Astrocyte of the spinal cord (primary cell): Measurements from ENCODE around the gene C19orf85.

ENCODE experiments used
- DNase-seq: peaks from one replicate; pipeline ENCODE4 v3.0.0; 2011; ENCODE audit warnings: low read depth, low spot score
- H3K4me3 ChIP-seq: 2 replicates; pipeline ENCODE4 v1.5.1; 2011; ENCODE audit warnings: low read depth, mild to moderate bottlenecking, low read length, moderate library complexity
- in situ Hi-C: cut with HindIII; loops from 2 replicates; pipeline ENCODE4 v1.10.0; 2017; ENCODE audit warnings: low sequenced_read_pairs
- TF ChIP-seq, protein P1 (sequence below): IDR thresholded peaks from 2 replicates; pipeline ENCODE4 v1.5.1; 2012; ENCODE audit warnings: low read depth, mild to moderate bottlenecking, low read length, inconsistent platforms

C19orf85 gene

DNA sequence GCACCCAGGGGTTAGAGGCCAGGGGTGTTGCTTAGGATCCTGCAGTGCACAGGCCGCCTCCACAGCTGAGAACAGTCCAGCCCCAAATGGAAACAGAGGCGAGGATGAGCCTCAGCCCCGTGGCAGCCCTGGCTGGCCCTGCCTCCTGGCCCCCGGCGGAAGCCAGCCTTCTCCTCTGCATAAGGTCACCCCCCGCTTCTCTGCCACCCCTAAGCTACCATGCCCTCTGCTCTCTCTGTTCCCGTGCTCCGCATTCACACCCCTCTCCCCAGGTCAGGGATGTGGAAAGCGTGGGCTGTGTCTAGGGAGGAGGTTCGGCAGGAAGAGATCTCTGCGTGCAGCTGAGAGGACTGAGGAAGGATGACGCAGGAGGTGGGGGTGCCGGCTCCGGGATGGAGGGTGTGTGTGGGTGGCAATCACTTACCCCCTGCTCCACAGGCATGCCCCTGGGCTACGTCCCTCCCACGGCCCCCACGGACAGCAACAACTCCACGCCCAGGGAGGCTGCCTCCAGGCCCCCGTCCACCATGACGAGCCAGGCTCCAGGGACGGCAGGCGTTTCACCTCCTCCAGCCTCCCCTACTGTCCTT is 29.7 kb upstream of the C19orf85 start:
- in situ Hi-C loops = no loop called here
- peak overlapping the region; percentile 12 for H3K4me3 ChIP-seq

DNA sequence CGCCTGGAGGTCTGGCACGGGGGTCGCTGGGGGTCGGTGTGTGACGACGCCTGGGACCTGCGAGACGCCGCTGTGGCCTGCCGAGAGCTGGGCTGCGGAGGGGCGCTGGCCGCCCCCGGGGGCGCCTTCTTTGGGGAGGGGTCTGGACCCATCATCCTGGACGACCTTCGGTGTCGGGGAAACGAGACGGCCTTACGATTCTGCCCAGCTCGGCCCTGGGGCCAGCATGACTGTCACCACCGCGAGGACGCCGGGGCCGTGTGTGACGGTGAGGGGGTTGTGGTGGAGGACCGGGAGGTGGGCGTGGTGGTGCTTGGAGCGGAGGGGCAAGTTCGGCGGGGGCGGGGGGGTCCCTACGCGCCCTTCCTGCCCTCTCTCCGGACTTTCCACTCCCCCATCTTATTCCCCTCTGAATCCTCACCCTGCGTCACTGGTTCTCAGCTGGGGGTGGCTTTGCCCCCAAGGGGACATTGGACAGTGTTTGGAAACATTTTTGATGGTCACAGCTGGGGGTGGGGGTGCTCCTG is 29.2 kb upstream of the C19orf85 start:
- H3K4me3 ChIP-seq = no peak overlapping the region
- no peak for DNase-seq
- in situ Hi-C loops = no loop called here
- TF ChIP-seq, protein P1, sequence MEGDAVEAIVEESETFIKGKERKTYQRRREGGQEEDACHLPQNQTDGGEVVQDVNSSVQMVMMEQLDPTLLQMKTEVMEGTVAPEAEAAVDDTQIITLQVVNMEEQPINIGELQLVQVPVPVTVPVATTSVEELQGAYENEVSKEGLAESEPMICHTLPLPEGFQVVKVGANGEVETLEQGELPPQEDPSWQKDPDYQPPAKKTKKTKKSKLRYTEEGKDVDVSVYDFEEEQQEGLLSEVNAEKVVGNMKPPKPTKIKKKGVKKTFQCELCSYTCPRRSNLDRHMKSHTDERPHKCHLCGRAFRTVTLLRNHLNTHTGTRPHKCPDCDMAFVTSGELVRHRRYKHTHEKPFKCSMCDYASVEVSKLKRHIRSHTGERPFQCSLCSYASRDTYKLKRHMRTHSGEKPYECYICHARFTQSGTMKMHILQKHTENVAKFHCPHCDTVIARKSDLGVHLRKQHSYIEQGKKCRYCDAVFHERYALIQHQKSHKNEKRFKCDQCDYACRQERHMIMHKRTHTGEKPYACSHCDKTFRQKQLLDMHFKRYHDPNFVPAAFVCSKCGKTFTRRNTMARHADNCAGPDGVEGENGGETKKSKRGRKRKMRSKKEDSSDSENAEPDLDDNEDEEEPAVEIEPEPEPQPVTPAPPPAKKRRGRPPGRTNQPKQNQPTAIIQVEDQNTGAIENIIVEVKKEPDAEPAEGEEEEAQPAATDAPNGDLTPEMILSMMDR = no peak

More for the DNA sequence above, 29.7 kb upstream of the C19orf85 start:
- peak; percentile 41 for DNase-seq
- TF ChIP-seq, protein P1 = no peak

DNA sequence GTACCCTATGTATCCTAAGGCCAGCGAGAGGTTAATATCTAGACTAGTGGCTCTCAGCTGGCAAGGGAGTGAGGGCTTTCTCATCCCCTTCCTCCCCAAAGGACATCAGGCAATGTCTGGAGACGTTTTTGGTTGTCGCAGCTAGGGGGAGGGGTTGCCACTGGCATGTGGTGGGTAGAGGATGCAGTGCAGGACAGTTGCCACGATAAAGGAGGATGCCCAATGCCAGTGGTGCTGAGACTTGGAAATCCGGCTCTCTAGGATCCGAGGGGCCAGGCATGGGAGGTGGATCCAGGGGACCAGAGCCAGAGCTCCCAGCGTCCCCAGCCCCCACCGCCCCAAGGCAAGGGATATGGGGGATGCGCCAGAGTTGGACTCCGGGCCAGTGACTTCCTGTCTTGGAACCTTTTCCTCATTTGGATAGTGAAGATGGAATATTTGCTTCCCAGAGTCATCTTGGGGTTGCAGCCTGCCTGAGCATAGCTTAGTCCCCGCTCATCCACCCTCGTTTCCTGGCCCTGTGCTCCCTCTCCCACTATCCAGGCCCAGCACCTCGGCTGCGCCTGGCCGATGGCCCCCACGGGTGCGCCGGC is 28.6 kb upstream of the C19orf85 start:
- TF ChIP-seq, protein P1 = no peak
- in situ Hi-C loops = no loop called here
- no peak overlapping the region for H3K4me3 ChIP-seq
- no peak for DNase-seq

DNA sequence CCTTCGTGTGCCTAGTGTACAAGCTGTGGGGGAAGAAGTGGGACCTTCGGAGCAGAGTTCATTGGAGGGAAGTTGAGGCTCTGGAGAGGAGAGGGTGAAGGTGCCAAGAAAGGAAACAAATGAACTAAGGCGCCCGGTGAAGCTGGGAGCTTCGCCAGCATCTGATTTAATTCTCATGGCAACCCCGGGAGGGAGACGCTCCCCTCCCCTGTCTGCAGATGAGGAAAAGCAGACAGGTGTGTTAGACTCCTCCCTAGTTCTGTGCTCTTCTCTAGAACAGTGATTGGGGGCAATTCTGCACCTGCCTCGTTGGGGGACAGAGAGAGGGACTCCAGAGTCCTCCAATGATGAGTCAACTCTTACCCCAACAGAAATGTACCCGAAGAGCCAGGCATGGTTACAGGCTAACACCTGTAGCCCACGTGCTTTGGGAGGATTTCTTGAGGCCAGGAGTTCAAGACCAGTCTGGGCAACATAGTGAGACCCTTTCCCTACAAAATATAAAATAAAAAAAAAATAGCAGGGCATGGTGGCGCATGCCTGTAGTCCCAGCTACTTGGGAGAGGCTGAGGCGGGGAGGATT is 27.9 kb upstream of the C19orf85 start:
- TF ChIP-seq, protein P1 = no peak
- in situ Hi-C loops = no loop called here
- DNase-seq = no peak
- no peak overlapping the region for H3K4me3 ChIP-seq

DNA sequence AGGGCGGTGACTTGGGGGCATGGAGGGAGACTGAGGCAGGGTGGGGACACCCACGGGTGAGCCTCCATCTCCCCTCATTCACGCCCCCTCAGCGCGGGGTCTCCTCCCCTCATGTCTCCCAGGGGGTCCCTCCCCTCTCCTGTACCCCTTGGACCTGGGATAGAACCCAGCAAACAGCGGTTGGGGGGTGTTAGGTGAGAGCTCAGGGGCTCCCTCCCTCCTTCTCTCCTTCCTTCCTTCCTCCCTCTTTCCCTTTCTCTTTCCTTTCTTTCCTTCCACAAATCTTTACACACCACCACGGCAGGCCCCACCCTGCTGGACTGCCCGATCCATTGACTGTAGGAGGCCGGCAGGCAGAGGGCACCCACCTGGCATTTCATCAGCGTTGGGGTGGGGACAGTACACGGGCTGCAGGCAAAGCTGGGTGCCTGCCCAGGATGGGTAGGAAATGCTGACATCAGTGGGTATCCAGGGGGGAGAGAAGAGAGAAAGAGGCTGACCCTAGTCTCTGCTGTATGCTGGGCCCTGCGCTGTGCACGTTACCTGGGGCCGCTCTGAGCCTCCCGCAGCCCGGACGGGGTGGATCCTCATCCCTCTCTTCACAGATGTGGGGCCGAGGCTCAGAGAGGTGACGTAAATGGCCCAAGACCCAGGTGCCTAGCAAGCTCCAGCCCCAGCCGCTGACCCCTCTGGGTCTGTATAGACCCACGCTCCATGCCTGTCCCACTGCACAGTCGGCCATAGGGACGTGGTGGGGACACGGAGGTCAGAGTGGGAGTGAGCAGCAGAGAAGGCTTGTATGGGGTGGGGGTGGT is 27.2 kb upstream of the C19orf85 start:
- TF ChIP-seq, protein P1 = no peak
- no peak for DNase-seq
- in situ Hi-C loops = no loop called here
- no peak overlapping the region for H3K4me3 ChIP-seq

DNA sequence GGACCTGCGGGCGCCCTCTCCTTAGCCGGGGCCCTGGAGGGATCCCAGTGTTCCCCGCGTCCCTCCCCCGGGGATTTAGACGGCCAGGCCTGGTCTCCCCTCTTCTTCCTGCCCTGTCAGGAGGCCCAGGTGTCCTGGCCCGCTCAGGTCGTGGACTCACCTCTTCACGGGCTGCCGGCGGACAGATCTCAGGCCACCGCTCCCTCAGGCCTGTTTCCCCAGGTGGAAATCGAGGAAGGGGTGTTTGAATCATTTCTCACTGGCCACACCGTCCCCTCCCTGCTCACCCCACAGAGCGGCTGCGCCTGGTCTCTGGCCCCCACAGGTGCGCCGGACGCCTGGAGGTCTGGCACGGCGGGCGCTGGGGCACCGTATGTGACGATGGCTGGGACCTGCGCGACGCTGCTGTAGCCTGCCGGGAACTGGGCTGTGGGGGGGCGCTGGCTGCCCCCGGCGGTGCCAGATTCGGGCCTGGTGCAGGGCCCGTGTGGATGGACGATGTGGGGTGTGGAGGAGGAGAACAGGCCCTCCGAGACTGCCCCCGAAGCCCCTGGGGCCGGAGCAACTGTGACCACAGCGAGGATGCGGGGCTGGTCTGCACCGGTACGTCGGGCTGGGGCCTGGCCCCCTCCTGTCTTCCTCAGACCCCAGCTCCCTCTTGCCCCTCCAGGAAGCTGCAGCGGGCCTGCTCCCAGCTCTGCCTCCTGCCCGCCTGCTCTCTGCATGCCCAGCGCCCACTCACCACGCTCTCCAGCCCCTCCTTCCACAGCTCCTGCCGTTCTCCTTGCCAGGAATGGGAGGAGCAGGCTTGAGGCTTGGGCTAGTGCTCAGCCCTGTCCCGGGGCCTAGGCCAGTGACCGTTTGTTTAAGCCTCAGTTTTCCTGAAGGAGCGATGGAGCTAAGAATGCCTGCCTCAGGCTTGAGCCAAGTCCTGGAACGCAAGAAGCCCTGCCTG is 26.2 kb upstream of the C19orf85 start:
- no peak overlapping the region for H3K4me3 ChIP-seq
- DNase-seq = no peak
- TF ChIP-seq, protein P1 = no peak
- in situ Hi-C loops = no loop called here
